ENCODE measurements around the gene TUBB2B.

DNA sequence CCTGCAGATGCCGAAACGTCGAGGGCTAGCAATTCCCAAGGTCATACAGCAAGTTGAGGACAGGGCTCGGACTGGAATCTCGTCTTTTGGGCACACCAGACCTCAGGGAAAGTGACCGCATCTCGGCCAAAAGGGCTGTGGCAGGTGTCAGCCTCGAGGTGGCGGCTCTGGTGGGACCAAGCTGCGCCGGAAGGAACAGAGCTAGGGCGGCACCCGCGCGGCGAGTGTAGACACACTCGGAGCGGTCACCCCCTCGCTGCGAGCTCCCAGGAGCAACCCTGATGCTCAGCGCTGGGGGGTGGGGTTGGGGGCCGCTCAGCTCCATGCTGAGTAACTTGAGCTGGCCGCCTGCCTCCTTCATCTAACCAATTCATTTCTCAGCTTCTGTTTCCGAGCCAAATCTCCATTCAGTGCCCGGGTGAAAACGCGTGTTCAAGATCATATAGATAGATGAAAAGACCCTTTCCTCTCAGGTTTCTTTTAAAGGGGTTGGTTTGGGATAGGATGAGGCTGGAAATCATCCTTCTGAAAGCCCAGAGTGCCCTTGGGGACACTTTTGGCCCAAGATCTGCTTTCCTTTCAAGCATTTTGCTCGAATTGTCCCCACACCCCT lies 2.2 kb upstream of the TUBB2B start:
- TF ChIP-seq EZH2 (IDR thresholded peaks at IDR 0.05; ENCODE audit: borderline replicate concordance, low read depth, low read length, poor library complexity, severe bottlenecking) (no peak), CTCF (conservative IDR thresholded peaks at IDR 0.05; ENCODE audit: low read depth, low read length) (no peak)

All from A673 (cell line).